RWPE2 (cell line): Measurements from ENCODE around the gene AGO4.
"Not testable (repeated sequence)": the region's sequence is repeated elsewhere in the genome, so short reads cannot be mapped to it uniquely, and the experiment has no call there.

ENCODE experiments used
- ATAC-seq: fragments of 200-7000 bp; cut with Tn5 transposase; 3 replicates; pipeline ENCODE4 v1.9.1; 2021; ENCODE audit warnings: low read depth
- DNase-seq: peaks from one replicate; pipeline ENCODE4 v3.0.0-alpha.2; 2020; ENCODE audit warnings: low spot score
- H3K27ac ChIP-seq: fragments of 450-650 bp; 2 replicates; pipeline ENCODE4 v1.5.1; 2017; ENCODE audit warnings: mild to moderate bottlenecking; ENCODE audit not compliant: poor library complexity, severe bottlenecking
- H3K27me3 ChIP-seq: fragments of 250-450 bp; sonication (Bioruptor Pico); 2 replicates; pipeline ENCODE4 v1.5.1; 2021; ENCODE audit warnings: mild to moderate bottlenecking, moderate library complexity; ENCODE audit not compliant: insufficient read depth, poor library complexity, severe bottlenecking
- H3K36me3 ChIP-seq: fragments of 250-450 bp; sonication (Bioruptor Pico); 2 replicates; pipeline ENCODE4 v1.5.1; 2020; ENCODE audit warnings: low read depth, mild to moderate bottlenecking, moderate library complexity
- H3K4me1 ChIP-seq: fragments of 250-450 bp; sonication (Bioruptor Pico); 2 replicates; pipeline ENCODE4 v1.5.1; 2021; ENCODE audit warnings: mild to moderate bottlenecking, moderate library complexity; ENCODE audit not compliant: insufficient read depth, poor library complexity, severe bottlenecking
- H3K4me3 ChIP-seq: fragments of 250-450 bp; sonication (Bioruptor Pico); 2 replicates; pipeline ENCODE4 v1.5.1; 2021; ENCODE audit warnings: mild to moderate bottlenecking, moderate library complexity; ENCODE audit not compliant: severe bottlenecking
- H3K9me3 ChIP-seq: fragments of 250-450 bp; sonication (Bioruptor Pico); 2 replicates; pipeline ENCODE4 v1.5.1; 2021; ENCODE audit warnings: mild to moderate bottlenecking, moderate library complexity; ENCODE audit not compliant: severe bottlenecking
- TF ChIP-seq, protein P1 (sequence below): fragments of 450-650 bp; IDR thresholded peaks from one replicate; pipeline ENCODE4 v1.5.1; 2017; ENCODE audit warnings: mild to moderate bottlenecking, moderate library complexity; ENCODE audit not compliant: poor library complexity, severe bottlenecking

Gene AGO4

GRCh38 chr1:35863136-35863535 is 55.3 kb downstream of the AGO4 start:
- Histone ChIP-seq H3K9me3 (no peaks in the 10 kb centered on the region), H3K4me3 (no peak overlapping the region), H3K27ac (no peak overlapping the region), H3K4me1 (no peaks in the 10 kb centered on the region), H3K36me3 (no peaks in the 10 kb centered on the region), H3K27me3 (no peaks in the 10 kb centered on the region)
- ATAC-seq = no peak
- TF ChIP-seq, protein P1, sequence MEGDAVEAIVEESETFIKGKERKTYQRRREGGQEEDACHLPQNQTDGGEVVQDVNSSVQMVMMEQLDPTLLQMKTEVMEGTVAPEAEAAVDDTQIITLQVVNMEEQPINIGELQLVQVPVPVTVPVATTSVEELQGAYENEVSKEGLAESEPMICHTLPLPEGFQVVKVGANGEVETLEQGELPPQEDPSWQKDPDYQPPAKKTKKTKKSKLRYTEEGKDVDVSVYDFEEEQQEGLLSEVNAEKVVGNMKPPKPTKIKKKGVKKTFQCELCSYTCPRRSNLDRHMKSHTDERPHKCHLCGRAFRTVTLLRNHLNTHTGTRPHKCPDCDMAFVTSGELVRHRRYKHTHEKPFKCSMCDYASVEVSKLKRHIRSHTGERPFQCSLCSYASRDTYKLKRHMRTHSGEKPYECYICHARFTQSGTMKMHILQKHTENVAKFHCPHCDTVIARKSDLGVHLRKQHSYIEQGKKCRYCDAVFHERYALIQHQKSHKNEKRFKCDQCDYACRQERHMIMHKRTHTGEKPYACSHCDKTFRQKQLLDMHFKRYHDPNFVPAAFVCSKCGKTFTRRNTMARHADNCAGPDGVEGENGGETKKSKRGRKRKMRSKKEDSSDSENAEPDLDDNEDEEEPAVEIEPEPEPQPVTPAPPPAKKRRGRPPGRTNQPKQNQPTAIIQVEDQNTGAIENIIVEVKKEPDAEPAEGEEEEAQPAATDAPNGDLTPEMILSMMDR = no peak
- DNase-seq = no peak

DNA sequence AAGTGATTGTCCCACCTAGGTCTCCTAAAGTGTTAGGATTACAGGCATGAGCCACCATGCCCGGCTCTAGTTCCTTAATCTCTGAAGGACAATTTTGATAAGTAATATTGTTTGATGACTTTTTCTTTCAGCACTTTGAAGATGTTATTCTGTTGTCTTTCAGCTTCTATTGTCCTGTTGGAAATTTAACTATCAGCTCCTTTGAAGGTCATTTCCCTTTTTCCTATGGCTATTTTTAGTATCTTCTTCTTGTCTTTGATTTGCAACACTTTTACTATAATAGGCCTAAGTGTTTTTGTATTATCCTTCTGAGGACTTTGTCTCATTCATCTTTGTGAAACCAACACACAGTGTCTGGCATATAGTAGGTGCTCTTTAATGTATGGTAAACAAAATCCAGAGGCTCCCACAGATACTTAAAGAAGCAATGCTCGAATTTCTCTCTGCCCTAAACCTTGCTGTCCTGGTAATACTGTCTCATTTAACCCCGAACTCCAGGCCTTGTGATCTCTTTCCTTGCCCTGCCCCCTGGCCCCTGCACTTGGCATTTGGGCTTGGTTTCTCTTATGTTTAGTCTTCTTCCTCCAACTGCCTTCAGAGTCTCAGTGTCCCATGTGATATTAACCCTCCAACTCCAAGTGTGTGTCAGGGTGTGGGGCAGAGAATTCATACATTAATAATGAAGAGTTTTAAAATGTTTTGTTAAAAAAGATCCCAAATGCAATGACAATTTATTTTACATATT is 56.2 kb downstream of the AGO4 start:
- no peak overlapping the region for H3K4me3 ChIP-seq
- no peaks in the 10 kb centered on the region for H3K9me3 ChIP-seq
- DNase-seq (no peak), ATAC-seq (no peak)
- no peak overlapping the region for H3K27ac ChIP-seq
- TF ChIP-seq, protein P1 = no peak
- no peaks in the 10 kb centered on the region for H3K27me3 ChIP-seq
- no peaks in the 10 kb centered on the region for H3K36me3 ChIP-seq
- no peaks in the 10 kb centered on the region for H3K4me1 ChIP-seq

- no peak overlapping the region for H3K27ac ChIP-seq
- H3K27me3 ChIP-seq = no peaks in the 10 kb centered on the region
- H3K4me1 ChIP-seq = no peaks in the 10 kb centered on the region
- ATAC-seq (no peak), DNase-seq (no peak)
- H3K4me3 ChIP-seq = no peak overlapping the region
- TF ChIP-seq, protein P1 = no peak
- H3K9me3 ChIP-seq = no peaks in the 10 kb centered on the region
- no peaks in the 10 kb centered on the region for H3K36me3 ChIP-seq
Observed at GRCh38 chr1:35864813-35865212, 57.0 kb downstream of the AGO4 start.

DNA sequence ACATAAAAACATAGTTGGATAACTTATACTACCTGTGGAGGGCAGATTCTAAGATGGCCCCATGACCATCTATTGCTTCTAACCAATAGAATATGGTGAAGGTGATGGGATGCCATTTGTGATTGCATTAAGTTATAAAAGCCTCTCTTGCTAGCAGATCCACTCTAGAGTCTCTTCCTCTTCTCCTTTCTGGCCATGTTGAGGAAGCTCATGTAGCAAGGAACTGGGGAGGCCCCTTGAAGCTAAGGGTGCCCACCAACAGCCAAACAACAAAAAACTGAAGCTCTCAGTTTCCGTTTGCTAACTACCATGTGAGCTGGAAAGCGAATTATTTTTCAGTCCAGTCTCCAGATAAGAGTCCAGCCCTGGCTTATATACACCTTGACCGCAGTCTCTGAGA is 59.2 kb downstream of the AGO4 start:
- no peak for DNase-seq
- no peaks in the 10 kb centered on the region for H3K4me1 ChIP-seq
- no peaks in the 10 kb centered on the region for H3K36me3 ChIP-seq
- no peak overlapping the region for H3K4me3 ChIP-seq
- H3K27ac ChIP-seq = no peak overlapping the region
- H3K9me3 ChIP-seq = no peaks in the 10 kb centered on the region
- no peak for ATAC-seq
- TF ChIP-seq, protein P1 = no peak
- H3K27me3 ChIP-seq = no peaks in the 10 kb centered on the region

- H3K4me1 ChIP-seq, H3K27me3 ChIP-seq, DNase-seq, H3K27ac ChIP-seq, H3K36me3 ChIP-seq, H3K4me3 ChIP-seq, H3K9me3 ChIP-seq, ATAC-seq: not testable (repeated sequence)
Observed at GRCh38 chr1:35869245-35869950, 61.6 kb downstream of the AGO4 start.
